WERI-Rb-1 (cell line): ENCODE measurements around the gene IL17C.
"Not testable (repeated sequence)": the region's sequence is repeated elsewhere in the genome, so short reads cannot be mapped to it uniquely, and the experiment has no call there.

ENCODE experiments used
- DNase-seq: peaks from one replicate; pipeline ENCODE4 v3.0.0-alpha.2; 2020
- H3K27ac ChIP-seq: fragments of 250-450 bp; sonication (Bioruptor Pico); 2 replicates; pipeline ENCODE4 v1.5.1; 2020; ENCODE audit warnings: mild to moderate bottlenecking, moderate library complexity
- H3K27me3 ChIP-seq: fragments of 250-450 bp; sonication (Bioruptor Pico); 2 replicates; pipeline ENCODE4 v1.5.1; 2021; ENCODE audit warnings: mild to moderate bottlenecking, low read depth, moderate library complexity; ENCODE audit not compliant: insufficient read depth, severe bottlenecking
- H3K36me3 ChIP-seq: fragments of 250-450 bp; sonication (Bioruptor Pico); 2 replicates; pipeline ENCODE4 v1.5.1; 2020; ENCODE audit warnings: mild to moderate bottlenecking, moderate library complexity
- H3K4me3 ChIP-seq: 2 replicates; pipeline ENCODE4 v1.5.1; 2011; ENCODE audit warnings: low read depth, mild to moderate bottlenecking, control low read depth, low read length
- H3K9me3 ChIP-seq: fragments of 250-450 bp; sonication (Bioruptor Pico); 2 replicates; pipeline ENCODE4 v1.5.1; 2021; ENCODE audit warnings: mild to moderate bottlenecking, moderate library complexity; ENCODE audit not compliant: severe bottlenecking
- CTCF ChIP-seq: IDR thresholded peaks from 2 replicates; pipeline ENCODE4 v1.5.1; 2011; ENCODE audit warnings: low read depth, mild to moderate bottlenecking, control low read depth, inconsistent platforms, low read length

IL17C gene

GRCh38 chr16:88662843-88663606, 24.7 kb downstream of the IL17C start, which contains the start of gene MVD:
MVD (minus strand) TSS chr16:88663091; CDS start chr16:88663080, 11 bp downstream.
- Histone ChIP-seq H3K27ac (peak within 1 kb of the TSS; percentile 74), H3K9me3 (no peaks in the 10 kb centered on the region), H3K36me3 (no peaks in the 10 kb centered on the region), H3K27me3 (no peaks in the 10 kb centered on the region), H3K4me3 (peak within 1 kb of the TSS; percentile 70)
- TF ChIP-seq CTCF: 0 out of 2 replicates have a peak, but pooled peaks have one; percentile 2
- DNase-seq: peak; percentile 91

DNA sequence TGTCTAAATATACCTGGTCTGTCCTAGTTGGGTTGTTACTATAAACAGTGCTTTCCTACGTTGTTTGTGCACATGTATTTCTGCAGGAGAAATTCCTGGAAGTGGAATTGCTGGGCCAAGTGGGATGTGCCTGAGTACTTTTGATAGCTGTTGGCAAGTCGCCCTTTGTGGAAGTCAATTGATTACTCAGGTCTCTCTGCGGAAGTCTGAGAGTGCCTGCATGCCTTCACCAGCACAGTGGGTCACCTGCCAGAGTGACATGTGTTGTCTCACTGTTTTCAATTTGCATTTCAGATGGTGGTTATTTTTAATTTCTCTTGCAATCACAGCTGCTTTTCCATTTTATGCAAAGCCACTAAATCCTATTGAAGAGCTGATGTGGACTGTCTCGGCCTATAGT, 26.8 kb downstream of the IL17C start:
- Histone ChIP-seq H3K9me3 (no peaks in the 10 kb centered on the region), H3K36me3 (no peaks in the 10 kb centered on the region), H3K4me3 (no peak overlapping the region), H3K27ac (no peak overlapping the region), H3K27me3 (no peaks in the 10 kb centered on the region)
- no peak for DNase-seq
- TF ChIP-seq CTCF: no peak

DNA sequence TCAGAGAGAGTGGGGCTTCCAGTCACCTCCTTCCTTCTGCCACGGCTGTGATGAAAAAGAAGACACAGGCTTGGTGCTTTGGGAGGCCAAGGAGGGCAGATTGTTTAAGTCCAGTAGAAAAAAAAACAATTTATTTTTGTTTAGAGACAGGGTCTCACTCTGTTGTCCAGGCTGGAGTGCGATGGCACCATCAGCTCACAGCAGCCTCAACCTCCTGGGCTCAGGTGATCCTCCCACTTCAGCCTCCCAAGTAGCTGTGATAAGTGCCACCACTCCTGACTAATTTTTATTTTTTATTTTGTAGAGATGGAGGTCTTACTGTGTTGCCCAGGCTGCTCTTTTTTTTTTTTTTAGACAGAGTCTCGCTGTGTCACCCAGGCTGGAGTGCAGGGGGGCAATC, 27.2 kb downstream of the IL17C start:
- Histone ChIP-seq H3K36me3 (no peaks in the 10 kb centered on the region), H3K27me3 (no peaks in the 10 kb centered on the region), H3K4me3 (no peak overlapping the region), H3K27ac (no peak overlapping the region), H3K9me3 (no peaks in the 10 kb centered on the region)
- no peak for TF ChIP-seq CTCF
- no peak for DNase-seq

GRCh38 chr16:88667461-88667860, 29.1 kb downstream of the IL17C start:
- no peak for TF ChIP-seq CTCF
- no peaks in the 10 kb centered on the region for H3K36me3 ChIP-seq
- DNase-seq: no peak
- no peak overlapping the region for H3K27ac ChIP-seq
- H3K4me3 ChIP-seq: no peak overlapping the region
- no peaks in the 10 kb centered on the region for H3K27me3 ChIP-seq
- H3K9me3 ChIP-seq: no peaks in the 10 kb centered on the region

- H3K4me3 ChIP-seq, H3K27me3 ChIP-seq, H3K27ac ChIP-seq, H3K36me3 ChIP-seq, H3K9me3 ChIP-seq, DNase-seq: not testable (repeated sequence)
These were observed 31.1 kb downstream of the IL17C start for GRCh38 chr16:88669493-88669892.

DNA sequence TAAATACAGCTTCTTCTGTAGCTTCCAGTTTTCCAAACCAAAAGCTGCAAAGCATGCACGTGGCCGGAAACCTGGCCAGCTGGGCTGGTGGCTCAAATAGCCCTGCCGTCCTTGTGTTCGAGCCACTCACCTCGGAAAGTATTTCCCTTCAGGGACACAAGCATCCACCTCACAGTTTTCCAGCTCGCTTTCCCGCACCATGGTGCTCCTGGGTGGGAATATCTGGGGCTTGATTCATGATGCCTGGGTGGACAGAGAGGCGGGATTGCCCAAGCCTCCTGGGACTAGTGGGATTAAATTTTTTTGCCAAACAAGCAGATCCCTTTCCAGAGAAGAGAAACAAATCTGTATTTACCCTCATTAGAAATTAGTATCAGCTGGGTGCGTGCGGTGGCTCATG, 31.6 kb downstream of the IL17C start:
- no peak overlapping the region for H3K27ac ChIP-seq
- no peak for TF ChIP-seq CTCF
- no peaks in the 10 kb centered on the region for H3K36me3 ChIP-seq
- no peaks in the 10 kb centered on the region for H3K27me3 ChIP-seq
- H3K9me3 ChIP-seq: no peaks in the 10 kb centered on the region
- DNase-seq: no peak
- H3K4me3 ChIP-seq: no peak overlapping the region
